ENCODE measurements around the gene GHRHR. TPM values are rescaled to one million over a fixed set of nuclear protein-coding genes. Genes with fewer than 3 reads are reported as not detected.

GHRHR gene
- total RNA-seq, 1 donor from 2014 or later: not detected

DNA sequence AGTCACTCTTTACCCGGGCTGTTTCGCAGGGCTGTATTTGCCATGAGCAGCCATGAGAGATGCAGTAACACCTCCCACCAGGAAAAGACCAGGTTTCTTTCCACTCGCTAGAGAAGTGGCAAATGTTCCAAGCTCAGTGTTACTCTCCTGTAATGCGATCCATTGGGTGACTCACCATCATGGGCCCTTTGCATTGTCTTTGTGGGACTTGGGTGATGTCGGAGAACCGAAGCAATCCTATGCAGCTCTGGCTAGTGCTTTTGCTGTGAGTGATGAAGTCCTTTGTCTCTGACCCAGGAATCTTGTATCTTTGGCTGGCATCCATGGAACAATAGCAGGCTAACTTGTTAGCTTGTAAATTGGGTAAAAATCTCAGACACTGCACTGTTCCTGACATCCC is 40.0 kb downstream of the GHRHR start:
- H3K4me1 Mint-ChIP-seq (ENCODE audit: low read depth): no peaks in the 10 kb centered on the region
- peaks cover 31% of the 10 kb centered on the region for H3K27me3 Mint-ChIP-seq
- H3K36me3 Mint-ChIP-seq (ENCODE audit: insufficient read depth): no peaks in the 10 kb centered on the region
- no peak for DNase-seq (ENCODE audit: low spot score, unreplicated experiment)
- no peak overlapping the region for H3K27ac Mint-ChIP-seq
- no peak overlapping the region for H3K4me3 Mint-ChIP-seq (ENCODE audit: low read depth)
- peaks cover 4% of the 10 kb centered on the region for H3K9me3 Mint-ChIP-seq (ENCODE audit: low read depth)
- TF ChIP-seq CTCF (IDR thresholded peaks at IDR 0.05; ENCODE audit: unreplicated experiment): no peak

- Mint-ChIP-seq H3K27ac (no peak overlapping the region), H3K9me3 (ENCODE audit: low read depth) (peaks cover 4% of the 10 kb centered on the region), H3K27me3 (peaks cover 37% of the 10 kb centered on the region), H3K4me3 (ENCODE audit: low read depth) (no peak overlapping the region), H3K4me1 (ENCODE audit: low read depth) (no peaks in the 10 kb centered on the region), H3K36me3 (ENCODE audit: insufficient read depth) (no peaks in the 10 kb centered on the region)
- TF ChIP-seq CTCF (IDR thresholded peaks at IDR 0.05; ENCODE audit: unreplicated experiment): no peak
- no peak for DNase-seq (ENCODE audit: low spot score, unreplicated experiment)
These were observed 40.6 kb downstream of the GHRHR start for GRCh38 chr7:31004393-31004792.

- H3K27me3 Mint-ChIP-seq: peaks cover 39% of the 10 kb centered on the region
- no peak overlapping the region for H3K4me3 Mint-ChIP-seq (ENCODE audit: low read depth)
- peaks cover 4% of the 10 kb centered on the region for H3K9me3 Mint-ChIP-seq (ENCODE audit: low read depth)
These were observed 43.1 kb downstream of the GHRHR start for GRCh38 chr7:31006857-31007256.

DNA sequence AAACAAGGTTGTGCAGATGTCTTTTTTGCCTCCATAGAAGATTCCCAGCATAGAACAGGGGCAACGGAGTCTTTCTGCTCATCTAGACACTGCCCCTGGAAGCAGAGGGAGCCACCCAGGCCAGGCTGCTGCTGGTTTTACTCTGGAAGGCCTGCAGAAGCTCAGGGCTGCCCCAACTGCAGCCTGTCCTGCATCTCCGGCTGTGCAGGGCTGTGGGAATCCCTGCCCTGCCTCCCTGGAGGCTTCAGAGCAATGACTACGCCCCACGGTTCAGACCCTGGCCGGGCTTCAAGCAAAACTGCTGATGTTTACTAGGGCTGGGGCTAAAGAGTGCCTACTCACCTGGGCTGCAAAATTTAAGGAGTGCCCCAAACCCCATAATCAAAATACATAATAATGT is 43.9 kb downstream of the GHRHR start:
- Mint-ChIP-seq H3K36me3 (ENCODE audit: insufficient read depth) (no peaks in the 10 kb centered on the region), H3K27ac (no peak overlapping the region), H3K27me3 (peaks cover 39% of the 10 kb centered on the region), H3K9me3 (ENCODE audit: low read depth) (peaks cover 4% of the 10 kb centered on the region), H3K4me1 (ENCODE audit: low read depth) (no peaks in the 10 kb centered on the region), H3K4me3 (ENCODE audit: low read depth) (no peak overlapping the region)
- no peak for TF ChIP-seq CTCF (IDR thresholded peaks at IDR 0.05; ENCODE audit: unreplicated experiment)
- no peak for DNase-seq (ENCODE audit: low spot score, unreplicated experiment)

More at GRCh38 chr7:31006857-31007256, 43.1 kb downstream of the GHRHR start:
- Mint-ChIP-seq H3K27ac (no peak overlapping the region), H3K36me3 (ENCODE audit: insufficient read depth) (no peaks in the 10 kb centered on the region), H3K4me1 (ENCODE audit: low read depth) (no peaks in the 10 kb centered on the region)
- DNase-seq (ENCODE audit: low spot score, unreplicated experiment): no peak
- TF ChIP-seq CTCF (IDR thresholded peaks at IDR 0.05; ENCODE audit: unreplicated experiment): no peak

- no peak for TF ChIP-seq CTCF (IDR thresholded peaks at IDR 0.05; ENCODE audit: unreplicated experiment)
- no peaks in the 10 kb centered on the region for H3K36me3 Mint-ChIP-seq (ENCODE audit: insufficient read depth)
- H3K27ac Mint-ChIP-seq: no peak overlapping the region
- H3K4me3 Mint-ChIP-seq (ENCODE audit: low read depth): no peak overlapping the region
- peaks cover 24% of the 10 kb centered on the region for H3K27me3 Mint-ChIP-seq
- no peaks in the 10 kb centered on the region for H3K4me1 Mint-ChIP-seq (ENCODE audit: low read depth)
- no peaks in the 10 kb centered on the region for H3K9me3 Mint-ChIP-seq (ENCODE audit: low read depth)
- no peak for DNase-seq (ENCODE audit: low spot score, unreplicated experiment)
These were observed 51.1 kb downstream of the GHRHR start for GRCh38 chr7:31014826-31015225.

Measured in progenitor cell of endocrine pancreas (in vitro differentiated cells).